AG08396 (cell line): ENCODE measurements around the gene FBXO17.

ENCODE experiments used
- DNase-seq: peaks from one replicate; pipeline ENCODE4 v3.0.0; 2012; ENCODE audit warnings: low spot score, mixed read lengths

Gene FBXO17

DNA sequence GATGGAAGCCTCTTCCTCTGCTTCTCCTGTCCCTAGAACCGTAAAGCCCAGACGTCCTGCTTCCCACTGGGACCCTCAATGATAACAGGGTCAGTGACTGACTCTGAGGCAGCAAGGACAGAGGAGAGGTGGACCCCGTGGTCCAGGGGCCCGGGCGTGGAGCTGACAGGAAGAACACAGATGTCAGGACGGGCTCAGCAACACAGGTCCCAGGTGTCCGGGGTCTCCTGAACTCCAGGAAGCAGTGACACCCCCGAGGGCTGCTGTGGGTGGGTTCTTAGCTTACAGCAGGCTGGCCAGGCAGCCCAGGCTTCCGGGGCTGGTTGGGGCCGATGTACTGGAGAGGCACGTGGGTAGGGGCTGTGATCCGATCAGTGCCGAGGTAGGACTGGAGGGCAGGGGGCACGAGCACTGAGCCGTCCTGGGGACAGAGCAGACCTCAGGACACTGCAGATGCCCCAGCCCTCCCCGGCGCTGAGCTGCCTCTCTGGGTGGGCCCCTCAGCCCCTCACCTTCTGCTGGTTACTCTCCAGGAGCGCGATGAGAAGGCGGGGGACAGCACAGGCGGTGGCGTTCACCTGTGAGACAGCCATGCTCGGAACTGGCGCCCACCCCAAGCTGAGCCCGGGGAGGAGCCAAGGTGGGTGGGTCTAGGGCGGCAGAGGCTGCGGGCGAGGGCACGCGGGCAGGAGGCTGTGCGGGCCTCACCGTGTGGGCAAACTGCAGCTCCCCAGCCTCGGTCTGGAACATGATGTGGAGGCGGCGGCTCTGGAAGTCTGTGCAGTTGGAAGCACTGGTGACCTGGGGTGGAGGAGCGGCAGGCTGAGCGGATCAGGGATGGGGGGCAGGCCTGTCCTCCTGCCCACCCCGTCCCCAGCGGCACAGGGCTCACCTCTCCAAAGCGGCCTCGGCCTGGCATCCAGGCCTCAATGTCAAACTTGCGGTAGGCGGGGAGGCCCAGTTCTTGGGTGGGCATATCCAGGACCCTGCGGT, 59.9 kb downstream of the FBXO17 start:
- DNase-seq: no peak

DNA sequence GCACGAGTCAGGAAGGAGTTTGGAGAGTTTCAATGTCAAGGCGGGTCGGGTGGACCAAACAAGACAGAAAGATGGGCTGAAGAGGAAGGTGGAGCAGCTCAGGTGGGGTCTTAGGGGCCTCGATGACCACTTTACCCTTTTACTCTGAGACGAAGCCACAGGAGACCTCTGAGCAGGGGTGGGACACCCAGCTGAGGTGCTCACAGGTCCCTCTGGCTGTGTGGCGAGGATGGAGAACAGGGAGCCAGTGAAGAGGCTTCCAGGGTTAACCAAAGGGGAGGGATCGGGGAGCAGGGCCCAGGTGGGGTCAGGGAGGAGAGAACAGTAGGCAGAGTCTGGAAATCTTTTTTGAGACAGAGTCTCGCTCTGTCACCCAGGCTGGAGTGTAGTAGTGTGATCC, 61.6 kb downstream of the FBXO17 start:
- no peak for DNase-seq

DNA sequence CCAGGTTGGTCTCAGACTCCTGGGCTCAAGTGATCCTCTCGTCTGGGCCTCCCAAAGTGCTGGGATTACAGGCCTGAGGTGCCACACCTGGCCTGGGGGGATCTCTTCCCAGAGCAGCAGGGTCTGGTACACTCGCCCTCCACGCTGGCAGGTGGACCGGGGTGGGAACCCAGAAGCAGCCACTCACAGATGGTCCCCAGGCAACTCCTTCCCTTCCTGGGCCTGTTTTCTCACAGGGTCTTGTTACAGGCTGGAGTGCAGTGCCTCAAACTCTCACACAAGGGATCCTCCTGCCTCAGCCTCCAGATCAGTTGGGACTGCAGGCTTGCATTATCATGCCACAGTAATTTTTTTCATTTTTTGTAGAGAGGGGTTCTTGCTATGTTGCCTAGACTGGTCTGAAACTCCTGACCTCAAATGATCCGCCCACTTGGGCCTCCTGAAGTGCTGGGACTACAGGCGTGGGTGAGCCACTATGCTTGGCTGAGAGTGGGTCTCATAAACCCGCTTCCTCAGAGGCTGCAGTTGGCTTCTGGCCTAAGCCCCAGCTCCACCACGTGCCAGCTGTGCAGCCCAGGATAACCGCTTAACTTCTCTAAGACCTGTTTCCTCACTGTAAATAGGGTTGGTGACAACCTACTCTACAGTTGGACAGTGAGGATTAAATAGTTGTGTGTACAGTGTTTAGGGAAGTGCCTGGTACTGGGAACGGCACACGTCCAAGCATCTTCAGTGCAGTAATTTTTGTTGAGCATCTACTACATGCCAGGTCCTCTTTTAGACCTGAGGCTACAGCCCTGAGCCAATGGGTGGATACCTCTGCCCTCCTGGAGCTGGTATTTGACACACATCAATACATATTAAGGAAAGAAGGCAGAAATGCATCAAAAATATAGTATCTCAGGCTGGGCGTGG, 62.7 kb downstream of the FBXO17 start:
- DNase-seq: no peak

DNA sequence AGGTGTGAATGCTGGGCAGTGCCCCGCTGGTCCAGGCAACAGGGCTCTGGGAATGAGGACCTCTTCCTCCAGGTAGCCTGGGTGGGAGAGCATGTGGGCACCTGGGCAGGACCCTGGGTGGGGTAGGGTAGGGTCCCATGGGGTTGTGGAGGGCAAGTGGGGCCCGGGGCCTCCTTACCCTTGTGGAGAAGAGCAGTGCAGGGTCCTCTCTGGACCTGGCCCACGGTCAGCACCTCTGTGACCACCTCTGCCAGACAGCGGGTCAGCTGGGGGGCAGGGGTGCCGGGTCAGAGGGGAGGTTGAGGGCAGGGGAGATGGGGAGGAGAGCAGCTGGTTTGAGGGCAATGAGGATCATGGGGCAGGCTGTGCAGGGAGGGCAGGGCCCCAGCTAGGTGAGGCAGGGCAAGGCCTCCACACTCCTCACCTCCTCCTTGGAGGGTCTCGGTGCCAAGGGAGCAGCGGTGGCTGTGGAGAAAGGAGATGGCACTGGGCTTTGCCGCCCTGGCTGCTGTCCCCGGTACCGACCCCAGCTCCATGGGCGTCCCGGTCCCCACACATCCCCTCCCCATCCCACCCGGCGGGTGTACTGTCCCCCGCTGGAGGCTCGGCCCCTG, 64.0 kb downstream of the FBXO17 start:
- DNase-seq: no peak

DNA sequence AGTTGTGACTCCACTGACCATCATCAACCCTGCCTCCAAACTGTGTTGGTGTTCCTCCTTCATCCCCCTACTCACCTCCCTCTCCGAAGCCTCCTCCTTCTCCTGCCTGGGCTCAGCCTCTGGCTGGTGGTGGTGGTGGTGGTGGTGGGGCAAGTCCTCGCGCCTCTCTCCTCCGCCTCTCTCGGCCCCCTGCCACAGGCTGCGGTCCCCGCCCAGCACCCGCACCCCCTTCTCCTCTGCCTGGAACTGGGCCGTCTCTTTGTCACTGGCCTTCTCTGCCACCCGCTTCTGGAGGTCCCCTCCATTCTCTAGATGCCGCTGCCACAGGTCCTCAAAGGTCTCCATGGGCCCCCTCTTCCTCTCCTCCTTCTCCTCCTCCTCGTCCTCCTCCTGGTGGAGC, 65.1 kb downstream of the FBXO17 start:
- DNase-seq: no peak

DNA sequence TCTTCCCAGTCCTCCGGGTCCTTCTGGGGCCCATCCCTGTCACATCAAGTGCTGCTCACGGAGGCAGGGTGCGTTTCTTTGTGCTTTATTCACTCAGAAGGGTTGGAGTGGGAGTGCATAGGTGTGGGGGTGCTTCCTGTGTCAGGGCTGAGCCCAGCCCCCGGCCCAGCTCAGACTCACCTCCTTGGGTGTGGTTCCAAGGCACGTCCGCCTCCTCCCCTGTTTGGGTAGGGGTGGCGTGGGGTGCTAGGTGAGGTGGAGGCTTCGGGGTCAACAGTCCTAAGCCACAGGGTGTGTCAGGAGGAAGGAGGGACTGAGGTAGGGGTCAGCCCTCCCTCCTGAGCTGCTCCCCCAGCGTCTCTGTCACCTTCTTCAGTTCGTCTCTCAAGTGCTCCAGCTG, 66.6 kb downstream of the FBXO17 start:
- DNase-seq: no peak

DNA sequence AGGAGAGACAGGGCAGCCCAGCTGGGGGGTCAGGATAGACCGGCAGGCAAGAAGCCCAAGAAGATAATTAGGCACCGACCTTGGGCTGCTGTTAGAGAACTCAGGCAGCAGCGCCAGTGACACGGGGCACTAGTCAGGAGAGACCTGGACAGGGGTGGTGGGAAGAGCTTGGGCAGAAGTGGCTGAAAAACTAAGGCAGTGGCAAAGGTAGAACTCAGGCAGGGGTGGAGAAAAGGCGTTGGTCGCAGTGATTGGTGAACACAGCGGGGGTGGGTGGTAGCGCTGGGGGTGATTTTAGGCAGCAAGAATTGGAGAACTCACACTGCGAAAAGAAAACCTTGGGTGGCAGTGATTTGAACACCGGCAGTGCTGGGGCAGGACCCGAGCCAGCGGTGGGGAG, 67.9 kb downstream of the FBXO17 start:
- no peak for DNase-seq

DNA sequence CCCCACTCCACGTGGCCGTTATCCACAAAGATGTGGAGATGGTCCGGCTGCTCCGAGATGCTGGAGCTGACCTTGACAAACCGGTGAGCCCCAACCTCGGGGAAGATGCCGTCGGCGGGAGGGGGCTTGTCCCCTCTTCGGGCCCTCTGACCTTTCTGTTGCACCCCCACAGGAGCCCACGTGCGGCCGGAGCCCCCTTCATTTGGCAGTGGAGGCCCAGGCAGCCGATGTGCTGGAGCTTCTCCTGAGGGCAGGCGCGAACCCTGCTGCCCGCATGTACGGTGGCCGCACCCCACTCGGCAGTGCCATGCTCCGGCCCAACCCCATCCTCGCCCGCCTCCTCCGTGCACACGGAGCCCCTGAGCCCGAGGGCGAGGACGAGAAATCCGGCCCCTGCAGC, 68.3 kb downstream of the FBXO17 start:
- no peak for DNase-seq

DNA sequence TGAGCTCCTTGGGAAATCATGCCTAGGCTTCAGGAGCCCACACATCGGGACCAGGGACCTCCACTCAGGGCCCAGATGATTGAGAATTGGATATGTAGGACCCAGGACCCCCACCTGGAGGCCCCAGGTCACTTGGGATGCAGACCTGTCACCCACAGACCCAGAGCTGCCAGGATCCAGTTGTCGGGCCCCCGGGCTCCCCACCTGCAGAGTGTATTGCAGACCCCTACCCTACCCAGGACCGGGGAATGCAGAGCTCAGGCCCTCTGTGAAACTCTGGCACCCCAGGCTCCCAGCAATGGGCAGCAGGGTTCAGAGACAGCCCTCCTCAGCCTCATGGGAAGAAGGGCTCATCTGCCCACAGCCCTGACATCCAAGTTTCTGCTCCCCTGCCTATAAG, 69.9 kb downstream of the FBXO17 start:
- no peak for DNase-seq

DNA sequence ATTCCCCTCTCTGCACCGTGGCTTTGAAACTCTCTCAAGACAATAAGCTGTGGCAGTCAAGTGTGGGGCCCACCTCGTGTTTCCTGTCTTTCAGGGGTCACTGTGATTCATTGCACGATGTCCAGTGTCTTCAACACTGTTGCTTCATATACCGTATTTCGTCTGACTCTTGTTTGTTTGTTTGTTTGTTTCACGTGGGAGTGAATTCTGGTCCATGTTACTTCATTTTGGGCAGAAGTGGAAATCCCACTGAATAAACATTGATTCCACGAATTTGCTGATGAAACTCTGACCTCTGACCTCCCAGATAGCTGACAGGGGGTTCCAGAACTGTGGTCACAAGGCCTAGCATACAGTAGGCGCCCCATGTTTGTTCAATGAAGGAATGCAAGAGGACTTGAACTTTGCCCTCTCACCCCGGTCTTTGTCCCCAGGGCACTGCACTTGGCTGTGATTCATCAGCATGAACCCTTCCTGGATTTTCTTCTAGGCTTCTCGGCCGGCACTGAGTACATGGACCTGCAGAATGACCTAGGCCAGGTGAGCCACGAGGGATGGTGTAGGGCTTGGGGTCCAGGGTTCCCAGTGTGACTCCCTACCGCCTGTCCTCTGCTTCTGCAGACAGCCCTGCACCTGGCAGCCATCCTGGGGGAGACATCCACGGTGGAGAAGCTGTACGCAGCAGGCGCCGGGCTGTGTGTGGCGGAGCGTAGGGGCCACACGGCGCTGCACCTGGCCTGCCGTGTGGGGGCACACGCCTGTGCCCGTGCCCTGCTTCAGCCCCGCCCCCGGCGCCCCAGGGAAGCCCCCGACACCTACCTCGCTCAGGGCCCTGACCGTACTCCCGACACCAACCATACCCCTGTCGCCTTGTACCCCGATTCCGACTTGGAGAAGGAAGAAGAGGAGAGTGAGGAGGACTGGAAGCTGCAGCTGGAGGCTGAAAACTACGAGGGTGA, 70.7 kb downstream of the FBXO17 start:
- no peak for DNase-seq

DNA sequence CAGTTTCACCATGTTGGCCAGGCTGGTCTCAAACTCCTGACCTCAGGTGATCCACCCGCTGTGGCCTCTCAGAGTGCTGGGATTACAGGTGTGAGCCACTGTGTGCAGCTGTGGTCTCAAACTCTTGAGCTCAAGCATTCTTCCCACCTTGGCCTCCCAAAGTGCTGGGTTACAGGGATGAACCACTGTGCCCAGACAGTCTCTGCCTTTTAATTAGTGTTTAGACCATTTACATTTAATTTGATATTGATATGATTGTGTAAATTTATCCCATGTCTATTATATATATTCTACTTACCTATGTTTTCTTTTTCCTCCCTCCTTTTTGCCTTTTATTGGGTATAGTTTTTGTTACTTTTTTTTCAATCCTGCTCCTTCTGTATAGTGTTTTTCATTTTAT, 73.9 kb downstream of the FBXO17 start:
- DNase-seq: no peak

DNA sequence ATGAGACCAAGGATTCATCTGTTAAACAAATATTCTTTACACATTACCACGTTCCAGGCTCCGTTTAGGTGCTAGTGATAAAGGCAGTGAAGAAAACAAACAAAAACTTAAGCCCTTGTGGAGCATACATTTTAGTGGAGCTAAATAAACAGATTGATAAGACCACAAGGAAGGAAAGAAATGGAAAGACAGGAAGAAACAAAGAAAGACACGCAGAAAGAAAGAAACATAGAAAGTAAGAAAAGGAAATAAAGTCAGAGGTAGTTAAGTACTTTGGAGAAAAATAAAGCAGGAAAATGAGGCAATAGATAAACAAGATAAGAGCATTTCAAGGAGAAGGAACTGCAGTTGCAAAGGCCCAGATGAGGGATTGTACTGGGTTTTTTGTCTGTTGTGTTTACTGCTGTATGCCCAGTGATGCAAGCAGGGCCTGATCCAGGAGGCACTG, 74.8 kb downstream of the FBXO17 start:
- DNase-seq: no peak

DNA sequence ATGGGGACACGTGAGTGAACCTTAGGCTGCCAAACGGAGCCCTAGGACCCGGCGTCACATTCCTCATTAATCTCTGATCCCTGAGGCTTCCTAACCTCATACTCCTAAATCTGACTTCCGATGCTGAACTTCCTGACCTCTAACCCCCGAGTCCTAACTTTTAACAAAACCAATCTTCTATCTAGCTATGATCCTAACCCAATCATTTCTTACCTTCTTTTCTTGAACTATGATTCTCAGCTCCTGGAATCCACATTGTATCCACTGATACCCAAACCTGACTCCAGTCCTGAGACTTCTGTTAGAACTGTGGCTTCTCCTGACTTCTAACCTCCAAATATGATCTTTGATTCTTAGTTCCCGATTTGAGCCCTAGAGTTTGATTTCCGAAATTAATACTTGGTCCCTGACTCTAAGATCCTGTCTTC, 75.3 kb downstream of the FBXO17 start:
- no peak for DNase-seq

DNA sequence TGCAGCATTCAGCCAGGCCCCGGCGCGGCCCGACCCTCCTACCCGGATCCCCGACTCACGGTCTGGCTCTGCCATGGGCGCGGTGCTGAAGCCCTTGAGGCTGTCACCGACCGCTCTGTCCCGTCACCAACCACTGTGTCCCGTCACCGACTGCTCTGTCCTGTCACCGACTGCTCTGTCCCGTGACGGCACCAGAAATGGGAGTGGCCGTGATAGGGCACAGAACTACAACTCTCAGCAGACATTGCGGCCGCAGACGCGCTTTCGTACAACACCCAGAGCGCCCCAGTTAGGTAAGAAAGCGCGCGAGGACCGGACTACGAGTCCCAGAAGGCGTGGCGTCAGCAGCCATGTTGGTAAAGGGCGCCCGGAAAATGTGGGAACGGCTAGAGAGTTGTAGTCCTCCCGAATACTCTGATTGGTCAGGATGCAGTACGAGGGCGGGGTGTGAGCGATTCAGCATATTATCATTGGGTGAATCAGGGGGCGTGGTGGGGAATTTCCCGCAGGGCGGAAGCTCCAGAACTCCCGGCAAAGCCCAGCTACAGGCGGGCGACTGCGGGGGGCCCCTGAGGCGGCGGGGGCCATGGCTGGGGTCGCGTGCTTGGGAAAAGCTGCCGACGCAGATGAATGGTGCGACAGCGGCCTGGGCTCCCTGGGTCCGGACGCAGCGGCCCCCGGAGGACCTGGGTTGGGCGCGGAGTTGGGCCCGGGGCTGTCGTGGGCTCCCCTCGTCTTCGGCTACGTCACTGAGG, 75.9 kb downstream of the FBXO17 start, which contains the start of the genes NFKBIB and SIRT2:
Gene NFKBIB (plus strand): TSS at position 523 of the 755 bp plus-strand sequence. CDS start 64 bp downstream, at position 587.
Gene SIRT2 (minus strand): TSS at position 172 of the 755 bp plus-strand sequence. CDS start 97 bp downstream, at position 75.
- DNase-seq: peak; percentile 99

DNA sequence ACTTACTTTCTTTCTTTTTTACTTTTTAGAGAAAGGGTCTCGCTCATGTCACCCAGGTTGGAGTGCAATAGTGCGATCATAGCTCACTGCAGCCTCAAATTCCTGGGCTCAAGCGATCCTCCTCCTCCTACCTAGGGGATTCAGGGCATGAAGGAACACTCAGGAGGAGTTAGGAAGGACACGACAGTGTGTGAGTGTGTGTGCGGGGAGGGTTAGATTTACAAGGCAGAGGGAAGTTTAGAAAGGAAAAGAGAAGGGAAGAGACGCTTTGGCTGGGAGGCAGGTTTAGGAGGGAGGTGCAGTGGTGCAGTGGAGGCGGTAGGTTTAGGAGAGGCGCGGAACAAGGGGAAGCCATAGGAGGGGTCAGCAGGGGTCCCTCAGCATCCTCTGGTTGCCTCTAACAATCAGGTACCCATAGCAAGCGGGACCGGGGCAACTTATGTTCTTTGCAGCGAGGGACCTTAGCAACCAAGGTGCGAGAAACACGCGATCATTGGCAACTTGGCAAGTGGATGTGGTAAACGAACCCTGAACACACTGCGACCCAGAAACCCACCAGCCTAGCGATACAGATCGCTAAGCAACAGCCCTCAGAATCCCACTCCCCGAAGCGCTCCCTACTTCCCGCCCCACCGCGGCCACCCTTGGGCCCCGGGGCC, 76.6 kb downstream of the FBXO17 start:
- no peak for DNase-seq

DNA sequence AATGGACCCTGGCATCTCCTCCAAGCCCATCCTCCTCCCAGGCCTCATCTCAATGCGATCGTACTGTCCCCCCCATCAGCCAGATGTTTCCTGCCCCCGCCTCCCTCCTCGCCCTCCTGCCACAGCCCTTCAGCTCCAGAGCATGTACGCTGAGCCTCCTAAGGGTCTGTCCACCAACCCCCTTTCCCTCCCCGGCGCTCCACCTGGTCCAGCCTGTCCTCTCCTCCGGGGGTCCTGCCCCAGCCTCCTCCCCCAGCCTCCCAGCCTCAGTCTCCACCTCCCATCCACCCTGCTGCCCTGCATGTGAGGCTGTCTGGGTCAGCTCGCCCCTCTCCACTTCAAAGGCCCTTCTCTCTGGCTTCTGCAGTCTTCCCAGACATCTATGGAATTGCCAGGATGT, 80.6 kb downstream of the FBXO17 start:
- no peak for DNase-seq

DNA sequence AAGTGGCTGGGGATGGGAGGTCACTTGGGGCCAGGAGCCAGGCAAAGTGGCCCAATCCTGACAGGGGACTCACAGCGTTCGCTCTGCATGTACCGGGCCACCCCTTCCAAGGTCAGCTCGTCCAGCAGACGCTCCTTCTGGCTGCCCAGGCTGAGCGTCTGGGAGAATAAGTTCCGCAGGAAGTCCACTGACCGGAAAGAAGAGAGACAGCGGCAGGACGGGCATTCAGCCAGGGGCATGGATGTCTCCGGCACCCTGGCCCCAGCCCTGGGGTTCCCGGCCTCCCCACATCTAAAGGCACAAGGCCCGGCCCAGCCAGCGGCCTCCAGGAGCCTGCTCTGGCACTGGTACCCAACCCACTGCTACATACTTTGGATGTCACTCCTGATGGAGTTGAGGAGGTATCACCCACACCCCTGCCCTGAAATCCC, 82.2 kb downstream of the FBXO17 start:
- no peak for DNase-seq

DNA sequence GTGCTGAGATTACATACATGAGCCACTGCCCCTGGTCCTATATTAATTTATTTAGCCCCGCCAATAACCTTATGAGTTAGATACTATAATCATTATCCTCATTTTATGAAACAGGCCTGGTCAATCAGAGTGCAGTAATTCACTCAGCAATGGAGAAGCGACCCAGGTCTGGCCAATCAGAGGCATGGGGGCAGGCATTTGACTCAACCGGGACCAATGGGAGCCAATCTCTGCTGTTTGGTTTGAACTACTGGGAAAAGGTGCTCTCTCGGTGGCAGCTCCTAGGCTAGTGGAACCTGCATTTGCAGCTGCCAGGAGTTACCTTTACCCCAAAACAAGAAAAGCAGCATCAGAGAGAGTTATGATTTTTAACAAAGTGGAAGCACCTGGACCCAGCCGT, 82.7 kb downstream of the FBXO17 start:
- no peak for DNase-seq

DNA sequence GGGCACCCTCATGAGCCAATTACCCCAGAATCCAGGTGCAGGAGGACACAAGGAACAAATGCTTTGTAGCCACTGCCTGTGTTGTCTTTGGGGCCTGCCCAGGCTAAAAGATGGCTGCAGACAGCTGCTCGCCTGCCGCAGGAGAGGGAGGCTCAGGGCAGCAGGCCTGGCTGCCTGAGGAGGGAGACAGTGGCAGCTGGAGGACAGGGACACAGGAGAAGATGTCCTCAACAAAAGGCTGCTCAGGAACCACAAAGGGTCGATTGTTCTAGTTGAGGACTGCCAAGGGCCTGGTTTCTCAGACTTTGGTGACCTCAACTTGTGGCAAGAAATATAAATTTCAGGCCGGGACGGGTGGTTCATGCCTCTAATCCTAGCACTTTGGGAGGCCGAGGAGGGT, 83.8 kb downstream of the FBXO17 start:
- DNase-seq: no peak
